ENCODE data around the gene ADM.

The ADM gene

GRCh38 chr11:10354389-10354788 lies 49.5 kb downstream of the ADM start:
- 0 out of 2 replicates have a peak, but pooled peaks cover 6% of the 10 kb centered on the region for H3K27me3 ChIP-seq (ENCODE audit: control insufficient read depth, insufficient read depth, low read length)
- H3K9me3 ChIP-seq (ENCODE audit: control insufficient read depth, insufficient read depth, low read length), result no peaks in the 10 kb centered on the region
- no peak overlapping the region for H3K9ac ChIP-seq (ENCODE audit: low read depth, low read length)
- H3K4me1 ChIP-seq (ENCODE audit: control insufficient read depth, insufficient read depth, low read length), result peaks cover 39% of the 10 kb centered on the region
- H3K36me3 ChIP-seq (ENCODE audit: control insufficient read depth, insufficient read depth, low read length), result no peaks in the 10 kb centered on the region
- H3K4me3 ChIP-seq (ENCODE audit: low read depth, low read length), result no peak overlapping the region
- peak overlapping the region; percentile 100 for H3K27ac ChIP-seq (ENCODE audit: low read depth, low read length)

GRCh38 chr11:10355257-10355661 lies 50.4 kb downstream of the ADM start:
- H3K27me3 ChIP-seq (ENCODE audit: control insufficient read depth, insufficient read depth, low read length), result 0 out of 2 replicates have a peak, but pooled peaks cover 6% of the 10 kb centered on the region
- H3K9ac ChIP-seq (ENCODE audit: low read depth, low read length), result no peak overlapping the region
- H3K36me3 ChIP-seq (ENCODE audit: control insufficient read depth, insufficient read depth, low read length), result no peaks in the 10 kb centered on the region
- no peak overlapping the region for H3K4me3 ChIP-seq (ENCODE audit: low read depth, low read length)
- H3K4me1 ChIP-seq (ENCODE audit: control insufficient read depth, insufficient read depth, low read length), result peaks cover 30% of the 10 kb centered on the region
- H3K9me3 ChIP-seq (ENCODE audit: control insufficient read depth, insufficient read depth, low read length), result no peaks in the 10 kb centered on the region
- H3K27ac ChIP-seq (ENCODE audit: low read depth, low read length), result no peak overlapping the region

- Histone ChIP-seq H3K4me1 (ENCODE audit: control insufficient read depth, insufficient read depth, low read length) (peaks cover 21% of the 10 kb centered on the region), H3K27ac (ENCODE audit: low read depth, low read length) (no peak overlapping the region), H3K4me3 (ENCODE audit: low read depth, low read length) (no peak overlapping the region)
Measured at GRCh38 chr11:10356161-10356560, 51.3 kb downstream of the ADM start.

More at GRCh38 chr11:10356161-10356560, 51.3 kb downstream of the ADM start:
- H3K9ac ChIP-seq (ENCODE audit: low read depth, low read length), result no peak overlapping the region
- 0 out of 2 replicates have a peak, but pooled peaks cover 6% of the 10 kb centered on the region for H3K27me3 ChIP-seq (ENCODE audit: control insufficient read depth, insufficient read depth, low read length)
- no peaks in the 10 kb centered on the region for H3K9me3 ChIP-seq (ENCODE audit: control insufficient read depth, insufficient read depth, low read length)
- H3K36me3 ChIP-seq (ENCODE audit: control insufficient read depth, insufficient read depth, low read length), result no peaks in the 10 kb centered on the region

All from HUES48 (cell line).